Natural killer cell (primary cell): ENCODE data around the gene RSF1. TPM values are rescaled to one million over a fixed set of nuclear protein-coding genes. Genes with fewer than 3 reads are reported as not detected.

Source experiments
- ATAC-seq, 3 donors: fragments of 150-1000 bp in 2 of 3; fragments of 200-7000 bp in 1 of 3; cut with Tn5 transposase; 1 replicate in 1 of 3; 2 replicates in 2 of 3; pipeline ENCODE4 v1.10.0; 2021; ENCODE audit warnings: mild to moderate bottlenecking in 2 of 3, moderate library complexity in 2 of 3
- DNase-seq, 2 donors: peaks; one replicate each; pipeline versions ENCODE4 v3.0.0 to v3.0.0-alpha.2; 2013 to 2021; ENCODE audit warnings: mixed read lengths in 1 of 2
- H3K27ac ChIP-seq: one replicate; pipeline ENCODE4 v1.5.1; 2013; ENCODE audit warnings: mild to moderate bottlenecking, low read length
- H3K27me3 ChIP-seq: one replicate; pipeline ENCODE4 v1.6.1; 2013; ENCODE audit warnings: low read length; ENCODE audit not compliant: control insufficient read depth, insufficient read depth
- H3K36me3 ChIP-seq: one replicate; pipeline ENCODE4 v1.6.1; 2013; ENCODE audit warnings: low read length; ENCODE audit not compliant: control insufficient read depth, insufficient read depth
- H3K4me1 ChIP-seq: one replicate; pipeline ENCODE4 v1.6.1; 2013; ENCODE audit warnings: low read length; ENCODE audit not compliant: control insufficient read depth, insufficient read depth
- H3K4me3 ChIP-seq: one replicate; pipeline ENCODE4 v1.5.1; 2013; ENCODE audit warnings: low read length
- H3K9me3 ChIP-seq: one replicate; pipeline ENCODE4 v1.6.1; 2013; ENCODE audit warnings: low read length; ENCODE audit not compliant: control insufficient read depth, insufficient read depth
- H3K27ac Mint-ChIP-seq, 2 donors: one replicate each; pipeline ENCODE4 v1.8.0; 2022; ENCODE audit warnings: mild to moderate bottlenecking in 2 of 2, mixed read lengths in 2 of 2, moderate library complexity in 1 of 2
- H3K27me3 Mint-ChIP-seq, 2 donors: one replicate each; pipeline ENCODE4 v1.8.0; 2022; ENCODE audit warnings: low read depth in 2 of 2, mixed read lengths in 2 of 2
- H3K36me3 Mint-ChIP-seq: one replicate; pipeline ENCODE4 v1.8.0; 2022; ENCODE audit warnings: mixed read lengths
- H3K4me1 Mint-ChIP-seq, 2 donors: one replicate each; pipeline ENCODE4 v1.8.0; 2022; ENCODE audit warnings: mixed read lengths in 2 of 2
- H3K4me3 Mint-ChIP-seq: one replicate; pipeline ENCODE4 v1.8.0; 2022; ENCODE audit warnings: mild to moderate bottlenecking, moderate library complexity, mixed read lengths
- H3K9me3 Mint-ChIP-seq, 2 donors: one replicate each; pipeline ENCODE4 v1.8.0; 2022; ENCODE audit warnings: mixed read lengths in 2 of 2
- CTCF ChIP-seq: fragments of 200-600 bp; IDR thresholded peaks from one replicate; pipeline ENCODE4 v1.8.0; 2022; ENCODE audit warnings: antibody characterized with exemption
- WGBS: methylation state at CpG from one replicate; pipeline ENCODE4 v1.1.7; 2013; ENCODE audit warnings: missing lambda C conversion rate; ENCODE audit not compliant: insufficient coverage; 5-methylcytosine and 5-hydroxymethylcytosine counted together
- intact Hi-C: fragments of 100-400 bp; cut with micrococcal nuclease; formaldehyde crosslinking; loops from one replicate; pipeline ENCODE4 v1.14.2; 2022
- total RNA-seq, 4 donors: library from RNA; stranded (reverse); fragments of 120-200 nt in 1 of 4; gene quantifications; one replicate each; pipeline versions ENCODE4 v1.2.3 to v1.2.4, GENCODE V29; 2013 to 2022

RSF1 gene
- total RNA-seq, 3 donors from 2014 or later (not counting 1 experiment from before 2014, with no cell fraction given) = 87.3 to 119 (median 110) TPM

- Mint-ChIP-seq H3K4me1 (peaks cover 48 to 50% of the 10 kb centered on the region in 2 donors), H3K9me3 (no peaks in the 10 kb centered on the region), H3K4me3 (peak overlapping the region; percentile 13), H3K27ac (peak overlapping the region; percentile 42 to 69), H3K27me3 (no peaks in the 10 kb centered on the region), H3K36me3 (no peaks in the 10 kb centered on the region)
- peaks cover 5% of the 10 kb centered on the region for H3K4me1 ChIP-seq
- TF ChIP-seq CTCF = no peak
- H3K27ac ChIP-seq = no peak overlapping the region
- ATAC-seq (peak in 1 of 3 donors; percentile 22), DNase-seq (no peak)
- H3K9me3 ChIP-seq = no peaks in the 10 kb centered on the region
- peaks cover 3% of the 10 kb centered on the region for H3K36me3 ChIP-seq
- no peaks in the 10 kb centered on the region for H3K27me3 ChIP-seq
- no peak overlapping the region for H3K4me3 ChIP-seq
- intact Hi-C loops = no loop called here
Observed at GRCh38 chr11:77770629-77771028, 49.9 kb downstream of the RSF1 start.

GRCh38 chr11:77762426-77762825 lies 58.1 kb downstream of the RSF1 start:
- H3K27ac Mint-ChIP-seq = no peak overlapping the region
- Histone ChIP-seq H3K27ac (no peak overlapping the region), H3K4me1 (no peaks in the 10 kb centered on the region), H3K4me3 (no peak overlapping the region), H3K9me3 (no peaks in the 10 kb centered on the region), H3K27me3 (no peaks in the 10 kb centered on the region), H3K36me3 (peaks cover 15% of the 10 kb centered on the region)
- H3K27me3 Mint-ChIP-seq = no peaks in the 10 kb centered on the region
- TF ChIP-seq CTCF = no peak
- no peak for ATAC-seq
- intact Hi-C loops = no loop called here
- no peak for DNase-seq
- no peak overlapping the region for H3K4me3 Mint-ChIP-seq
- no peaks in the 10 kb centered on the region for H3K36me3 Mint-ChIP-seq
- H3K4me1 Mint-ChIP-seq = peaks cover 36 to 37% of the 10 kb centered on the region in 2 donors
- H3K9me3 Mint-ChIP-seq = no peaks in the 10 kb centered on the region

GRCh38 chr11:77761491-77761890 lies 59.0 kb downstream of the RSF1 start:
- intact Hi-C loops = no loop called here
- TF ChIP-seq CTCF = no peak
- Histone ChIP-seq H3K4me1 (no peaks in the 10 kb centered on the region), H3K4me3 (no peak overlapping the region), H3K36me3 (peaks cover 15% of the 10 kb centered on the region), H3K9me3 (no peaks in the 10 kb centered on the region), H3K27me3 (no peaks in the 10 kb centered on the region), H3K27ac (no peak overlapping the region)
- Mint-ChIP-seq H3K36me3 (no peaks in the 10 kb centered on the region), H3K9me3 (no peaks in the 10 kb centered on the region), H3K4me3 (no peak overlapping the region), H3K4me1 (peaks cover 37 to 39% of the 10 kb centered on the region in 2 donors), H3K27ac (peak overlapping the region in 1 of 2 donors; percentile 8), H3K27me3 (no peaks in the 10 kb centered on the region)
- ATAC-seq (no peak), DNase-seq (no peak)
- WGBS = 97% methylated on average over 3 of the region's 3 CpGs

GRCh38 chr11:77758331-77758730 lies 62.2 kb downstream of the RSF1 start:
- Histone ChIP-seq H3K4me1 (no peaks in the 10 kb centered on the region), H3K27ac (no peak overlapping the region), H3K4me3 (no peak overlapping the region), H3K27me3 (no peaks in the 10 kb centered on the region), H3K36me3 (peaks cover 10% of the 10 kb centered on the region), H3K9me3 (no peaks in the 10 kb centered on the region)
- no peak overlapping the region for H3K4me3 Mint-ChIP-seq
- ATAC-seq (no peak), DNase-seq (no peak)
- H3K4me1 Mint-ChIP-seq = peaks cover 31 to 37% of the 10 kb centered on the region in 2 donors
- no CpG with 5 or more reads among the region's 2 CpGs for WGBS
- no peaks in the 10 kb centered on the region for H3K27me3 Mint-ChIP-seq
- H3K36me3 Mint-ChIP-seq = no peaks in the 10 kb centered on the region
- peak overlapping the region; percentile 20 to 34 for H3K27ac Mint-ChIP-seq
- intact Hi-C loops = no loop called here
- H3K9me3 Mint-ChIP-seq = no peaks in the 10 kb centered on the region
- TF ChIP-seq CTCF = no peak
